WTC11 (cell line): ENCODE results near the gene NUP93. TPM values are rescaled to one million over a fixed set of nuclear protein-coding genes. Genes with fewer than 3 reads are reported as not detected.

Experiments used
- ATAC-seq: fragments of 200-7000 bp; cut with Tn5 transposase; 2 replicates; pipeline ENCODE4 v1.10.0; 2021; ENCODE audit warnings: mild to moderate bottlenecking, moderate library complexity
- CTCF ChIA-PET: fragments of 300-600 bp; sonication (Branson Sonifier 250); formaldehyde crosslinking; loops from one replicate; lab custom pipeline; 2021; ENCODE audit warnings: antibody characterized with exemption; lab: Charles Lee
- POLR2A ChIA-PET: fragments of 350-600 bp; sonication (Branson Sonifier 250); formaldehyde crosslinking; loops from one replicate; lab custom pipeline; 2021; ENCODE audit warnings: antibody characterized with exemption; lab: Charles Lee
- DNase-seq: peaks from one replicate; pipeline ENCODE4 v3.0.0; 2021; ENCODE audit warnings: low spot score
- H3K27ac Mint-ChIP-seq: 2 replicates; pipeline ENCODE4 v1.8.0; 2021; ENCODE audit warnings: mixed read lengths
- H3K27me3 Mint-ChIP-seq: 2 replicates; pipeline ENCODE4 v1.8.0; 2021; ENCODE audit warnings: low read depth, mild to moderate bottlenecking, moderate library complexity, mixed read lengths
- H3K36me3 Mint-ChIP-seq: 2 replicates; pipeline ENCODE4 v1.8.0; 2021; ENCODE audit warnings: mixed read lengths
- H3K4me1 Mint-ChIP-seq: 2 replicates; pipeline ENCODE4 v1.8.0; 2022; ENCODE audit warnings: mixed read lengths
- H3K4me3 Mint-ChIP-seq: 2 replicates; pipeline ENCODE4 v1.8.0; 2021; ENCODE audit warnings: mild to moderate bottlenecking, moderate library complexity, mixed read lengths
- H3K9me3 Mint-ChIP-seq: 2 replicates; pipeline ENCODE4 v1.8.0; 2021; ENCODE audit warnings: mixed read lengths
- CBFB ChIP-seq: sonication (generic); formaldehyde crosslinking; IDR thresholded peaks from 2 replicates; pipeline ENCODE4 v1.8.1; 2022; ENCODE audit warnings: mild to moderate bottlenecking, low read depth, missing genetic modification reagents
- CREB1 ChIP-seq: sonication (generic); formaldehyde crosslinking; IDR thresholded peaks from 2 replicates; pipeline ENCODE4 v1.8.0; 2023; ENCODE audit warnings: mild to moderate bottlenecking, missing genetic modification reagents
- CREM ChIP-seq: sonication (generic); formaldehyde crosslinking; IDR thresholded peaks from 2 replicates; pipeline ENCODE4 v1.8.1; 2022; ENCODE audit warnings: mild to moderate bottlenecking, missing genetic modification reagents, moderate library complexity
- EMX1 ChIP-seq: fragments of 250-450 bp; sonication (Bioruptor Pico); IDR thresholded peaks from 2 replicates; pipeline ENCODE4 v1.8.0; 2021; ENCODE audit warnings: mild to moderate bottlenecking
- ESRRA ChIP-seq: sonication (generic); formaldehyde crosslinking; IDR thresholded peaks from 2 replicates; pipeline ENCODE4 v1.8.1; 2022; ENCODE audit warnings: mild to moderate bottlenecking, missing genetic modification reagents, borderline replicate concordance
- ETV6 ChIP-seq: sonication (generic); formaldehyde crosslinking; IDR thresholded peaks from 2 replicates; pipeline ENCODE4 v1.8.1; 2022; ENCODE audit warnings: mild to moderate bottlenecking, missing genetic modification reagents
- FOXK1 ChIP-seq: sonication (generic); formaldehyde crosslinking; IDR thresholded peaks from 2 replicates; pipeline ENCODE4 v1.8.0; 2022; ENCODE audit warnings: mild to moderate bottlenecking, moderate library complexity, missing genetic modification reagents
- HMGA2 ChIP-seq: fragments of 250-450 bp; sonication (Bioruptor Pico); IDR thresholded peaks from 2 replicates; pipeline ENCODE4 v1.4.0; 2021; ENCODE audit warnings: mild to moderate bottlenecking, moderate library complexity
- MYBL2 ChIP-seq: sonication (generic); formaldehyde crosslinking; IDR thresholded peaks from 2 replicates; pipeline ENCODE4 v1.8.1; 2023; ENCODE audit warnings: mild to moderate bottlenecking, moderate library complexity, missing genetic modification reagents
- NR1H2 ChIP-seq: sonication (generic); formaldehyde crosslinking; IDR thresholded peaks from 2 replicates; pipeline ENCODE4 v1.9.0; 2021; ENCODE audit warnings: mild to moderate bottlenecking, moderate library complexity, missing genetic modification reagents
- NR2C2 ChIP-seq: sonication (generic); formaldehyde crosslinking; IDR thresholded peaks from 2 replicates; pipeline ENCODE4 v1.8.0; 2022; ENCODE audit warnings: mild to moderate bottlenecking, missing genetic modification reagents
- OVOL2 ChIP-seq: fragments of 250-450 bp; sonication (Bioruptor Pico); IDR thresholded peaks from 2 replicates; pipeline ENCODE4 v1.9.0; 2021; ENCODE audit warnings: mild to moderate bottlenecking, borderline replicate concordance
- SOX15 ChIP-seq: fragments of 250-450 bp; sonication (Bioruptor Pico); IDR thresholded peaks from 2 replicates; pipeline ENCODE4 v1.9.0; 2021; ENCODE audit warnings: mild to moderate bottlenecking
- TEAD4 ChIP-seq: sonication (generic); formaldehyde crosslinking; IDR thresholded peaks from 2 replicates; pipeline ENCODE4 v1.8.0; 2022; ENCODE audit warnings: mild to moderate bottlenecking, missing genetic modification reagents
- ZNF219 ChIP-seq: sonication (generic); formaldehyde crosslinking; IDR thresholded peaks from 2 replicates; pipeline ENCODE4 v1.8.0; 2023; ENCODE audit warnings: missing genetic modification reagents, mild to moderate bottlenecking, borderline replicate concordance
- ZNF416 ChIP-seq: fragments of 250-450 bp; sonication (Bioruptor Pico); IDR thresholded peaks from 2 replicates; pipeline ENCODE4 v1.9.0; 2021; ENCODE audit warnings: mild to moderate bottlenecking, inconsistent platforms
- ZNF671 ChIP-seq: fragments of 250-450 bp; sonication (Bioruptor Pico); IDR thresholded peaks from 2 replicates; pipeline ENCODE4 v1.8.0; 2021; ENCODE audit warnings: mild to moderate bottlenecking
- total RNA-seq: library from RNA; stranded (reverse); gene quantifications from 3 replicates; pipeline ENCODE4 v1.2.3, GENCODE V29; 2021
- TF ChIP-seq, protein P1 (sequence below): fragments of 200-600 bp; IDR thresholded peaks from 2 replicates; pipeline ENCODE4 v1.8.0; 2022; ENCODE audit warnings: antibody characterized with exemption
- TF ChIP-seq, protein P2 (sequence below): fragments of 250-450 bp; sonication (Bioruptor Pico); IDR thresholded peaks from 2 replicates; pipeline ENCODE4 v1.8.0; 2021; ENCODE audit warnings: mild to moderate bottlenecking
- TF ChIP-seq, protein P3 (sequence below): sonication (generic); formaldehyde crosslinking; IDR thresholded peaks from 2 replicates; pipeline ENCODE4 v1.8.0; 2022; ENCODE audit warnings: mild to moderate bottlenecking, missing genetic modification reagents
- TF ChIP-seq, protein P4 (sequence below): fragments of 250-450 bp; sonication (Bioruptor Pico); IDR thresholded peaks from 2 replicates; pipeline ENCODE4 v1.9.0; 2021; ENCODE audit warnings: mild to moderate bottlenecking, borderline replicate concordance
- TF ChIP-seq, protein P5 (sequence below): sonication (generic); formaldehyde crosslinking; IDR thresholded peaks from 2 replicates; pipeline ENCODE4 v1.8.0; 2022; ENCODE audit warnings: mild to moderate bottlenecking, missing genetic modification reagents

The NUP93 gene
- total RNA-seq, 1 experiment from 2014 or later, result 185 TPM

DNA sequence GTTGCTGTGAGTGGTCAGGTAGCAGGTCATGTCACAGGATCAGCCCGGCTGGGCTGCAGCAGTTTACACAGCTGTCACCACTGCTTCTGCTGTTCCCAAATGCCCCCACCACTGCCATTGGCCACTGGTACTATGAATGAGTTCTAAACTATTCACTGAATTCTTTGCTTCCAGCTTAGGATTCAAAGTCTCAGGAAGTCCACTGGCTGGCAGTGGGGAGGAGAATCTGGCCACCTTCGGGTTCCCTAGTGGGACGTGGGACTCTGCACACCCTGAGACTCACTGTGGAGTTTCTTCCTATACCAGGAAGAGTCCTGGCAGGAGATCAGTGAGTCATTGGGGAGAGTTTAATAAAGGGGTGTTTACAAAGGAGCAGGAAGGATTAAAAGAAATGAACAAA is 40.8 kb upstream of the NUP93 start (continued):
- no peak for TF ChIP-seq CBFB (CRISPR knock-in tag)
- TF ChIP-seq, protein P1, sequence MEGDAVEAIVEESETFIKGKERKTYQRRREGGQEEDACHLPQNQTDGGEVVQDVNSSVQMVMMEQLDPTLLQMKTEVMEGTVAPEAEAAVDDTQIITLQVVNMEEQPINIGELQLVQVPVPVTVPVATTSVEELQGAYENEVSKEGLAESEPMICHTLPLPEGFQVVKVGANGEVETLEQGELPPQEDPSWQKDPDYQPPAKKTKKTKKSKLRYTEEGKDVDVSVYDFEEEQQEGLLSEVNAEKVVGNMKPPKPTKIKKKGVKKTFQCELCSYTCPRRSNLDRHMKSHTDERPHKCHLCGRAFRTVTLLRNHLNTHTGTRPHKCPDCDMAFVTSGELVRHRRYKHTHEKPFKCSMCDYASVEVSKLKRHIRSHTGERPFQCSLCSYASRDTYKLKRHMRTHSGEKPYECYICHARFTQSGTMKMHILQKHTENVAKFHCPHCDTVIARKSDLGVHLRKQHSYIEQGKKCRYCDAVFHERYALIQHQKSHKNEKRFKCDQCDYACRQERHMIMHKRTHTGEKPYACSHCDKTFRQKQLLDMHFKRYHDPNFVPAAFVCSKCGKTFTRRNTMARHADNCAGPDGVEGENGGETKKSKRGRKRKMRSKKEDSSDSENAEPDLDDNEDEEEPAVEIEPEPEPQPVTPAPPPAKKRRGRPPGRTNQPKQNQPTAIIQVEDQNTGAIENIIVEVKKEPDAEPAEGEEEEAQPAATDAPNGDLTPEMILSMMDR, result no peak
- no peak for TF ChIP-seq CREB1 (CRISPR knock-in tag)
- no peak for TF ChIP-seq TEAD4
- no peak for TF ChIP-seq HMGA2 (CRISPR knock-in tag)
- TF ChIP-seq ZNF671, result no peak
- TF ChIP-seq ZNF416 (CRISPR knock-in tag), result no peak
- no peak for TF ChIP-seq SOX15
- TF ChIP-seq CREM (CRISPR knock-in tag), result no peak
- TF ChIP-seq ESRRA (CRISPR knock-in tag), result no peak
- TF ChIP-seq, all 79 proteins: peak for 0

DNA sequence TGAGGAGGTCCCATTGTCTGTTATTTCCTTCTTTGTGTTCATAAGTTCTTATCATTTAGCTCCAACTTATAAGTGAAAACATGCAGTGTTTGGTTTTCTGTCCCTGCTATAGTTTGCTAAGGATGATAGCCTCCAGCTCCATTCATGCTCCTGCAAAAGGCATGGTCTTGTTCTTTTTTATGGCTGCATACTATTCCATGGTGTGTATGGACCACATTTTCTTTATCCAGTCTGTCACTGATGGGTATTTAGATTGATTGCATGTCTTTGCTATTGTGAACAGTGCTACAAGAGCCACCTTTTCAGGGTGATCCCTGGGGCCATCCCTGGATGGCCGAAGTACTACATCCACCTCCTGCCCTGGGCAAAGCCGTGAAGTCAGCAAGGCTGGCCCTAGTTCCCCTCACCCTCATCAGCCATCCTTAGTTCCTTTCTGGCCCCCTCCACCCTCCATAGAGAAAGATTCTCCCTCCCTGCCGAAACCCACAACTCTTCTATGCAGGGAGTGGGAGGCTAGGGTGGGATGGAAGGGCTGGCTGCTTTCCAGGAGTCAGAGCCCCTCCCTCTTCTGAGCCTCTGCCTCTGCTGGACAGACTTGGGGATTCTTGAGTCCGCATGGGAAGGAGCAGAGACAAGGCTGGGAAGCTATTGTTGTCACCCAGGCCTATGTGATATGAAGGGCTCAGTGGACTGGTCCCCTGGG is 39.4 kb upstream of the NUP93 start:
- CTCF ChIA-PET, result interaction anchor here (1.0 to 2.3 kb wide), 3 partner anchors 11 to 90 kb away, joined by 3 to 8 read pairs (median 4); no protein-coding TSS in a partner anchor
- ATAC-seq, result no peak
- peaks cover 14% of the 10 kb centered on the region for H3K36me3 Mint-ChIP-seq
- TF ChIP-seq, protein P2, sequence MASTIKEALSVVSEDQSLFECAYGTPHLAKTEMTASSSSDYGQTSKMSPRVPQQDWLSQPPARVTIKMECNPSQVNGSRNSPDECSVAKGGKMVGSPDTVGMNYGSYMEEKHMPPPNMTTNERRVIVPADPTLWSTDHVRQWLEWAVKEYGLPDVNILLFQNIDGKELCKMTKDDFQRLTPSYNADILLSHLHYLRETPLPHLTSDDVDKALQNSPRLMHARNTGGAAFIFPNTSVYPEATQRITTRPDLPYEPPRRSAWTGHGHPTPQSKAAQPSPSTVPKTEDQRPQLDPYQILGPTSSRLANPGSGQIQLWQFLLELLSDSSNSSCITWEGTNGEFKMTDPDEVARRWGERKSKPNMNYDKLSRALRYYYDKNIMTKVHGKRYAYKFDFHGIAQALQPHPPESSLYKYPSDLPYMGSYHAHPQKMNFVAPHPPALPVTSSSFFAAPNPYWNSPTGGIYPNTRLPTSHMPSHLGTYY (CRISPR knock-in tag), result no peak
- TF ChIP-seq ESRRA (CRISPR knock-in tag), result no peak
- TF ChIP-seq, protein P3, sequence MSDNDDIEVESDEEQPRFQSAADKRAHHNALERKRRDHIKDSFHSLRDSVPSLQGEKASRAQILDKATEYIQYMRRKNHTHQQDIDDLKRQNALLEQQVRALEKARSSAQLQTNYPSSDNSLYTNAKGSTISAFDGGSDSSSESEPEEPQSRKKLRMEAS (CRISPR knock-in tag), result no peak
- no peak for TF ChIP-seq EMX1
- TF ChIP-seq, protein P4, sequence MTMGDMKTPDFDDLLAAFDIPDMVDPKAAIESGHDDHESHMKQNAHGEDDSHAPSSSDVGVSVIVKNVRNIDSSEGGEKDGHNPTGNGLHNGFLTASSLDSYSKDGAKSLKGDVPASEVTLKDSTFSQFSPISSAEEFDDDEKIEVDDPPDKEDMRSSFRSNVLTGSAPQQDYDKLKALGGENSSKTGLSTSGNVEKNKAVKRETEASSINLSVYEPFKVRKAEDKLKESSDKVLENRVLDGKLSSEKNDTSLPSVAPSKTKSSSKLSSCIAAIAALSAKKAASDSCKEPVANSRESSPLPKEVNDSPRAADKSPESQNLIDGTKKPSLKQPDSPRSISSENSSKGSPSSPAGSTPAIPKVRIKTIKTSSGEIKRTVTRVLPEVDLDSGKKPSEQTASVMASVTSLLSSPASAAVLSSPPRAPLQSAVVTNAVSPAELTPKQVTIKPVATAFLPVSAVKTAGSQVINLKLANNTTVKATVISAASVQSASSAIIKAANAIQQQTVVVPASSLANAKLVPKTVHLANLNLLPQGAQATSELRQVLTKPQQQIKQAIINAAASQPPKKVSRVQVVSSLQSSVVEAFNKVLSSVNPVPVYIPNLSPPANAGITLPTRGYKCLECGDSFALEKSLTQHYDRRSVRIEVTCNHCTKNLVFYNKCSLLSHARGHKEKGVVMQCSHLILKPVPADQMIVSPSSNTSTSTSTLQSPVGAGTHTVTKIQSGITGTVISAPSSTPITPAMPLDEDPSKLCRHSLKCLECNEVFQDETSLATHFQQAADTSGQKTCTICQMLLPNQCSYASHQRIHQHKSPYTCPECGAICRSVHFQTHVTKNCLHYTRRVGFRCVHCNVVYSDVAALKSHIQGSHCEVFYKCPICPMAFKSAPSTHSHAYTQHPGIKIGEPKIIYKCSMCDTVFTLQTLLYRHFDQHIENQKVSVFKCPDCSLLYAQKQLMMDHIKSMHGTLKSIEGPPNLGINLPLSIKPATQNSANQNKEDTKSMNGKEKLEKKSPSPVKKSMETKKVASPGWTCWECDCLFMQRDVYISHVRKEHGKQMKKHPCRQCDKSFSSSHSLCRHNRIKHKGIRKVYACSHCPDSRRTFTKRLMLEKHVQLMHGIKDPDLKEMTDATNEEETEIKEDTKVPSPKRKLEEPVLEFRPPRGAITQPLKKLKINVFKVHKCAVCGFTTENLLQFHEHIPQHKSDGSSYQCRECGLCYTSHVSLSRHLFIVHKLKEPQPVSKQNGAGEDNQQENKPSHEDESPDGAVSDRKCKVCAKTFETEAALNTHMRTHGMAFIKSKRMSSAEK (CRISPR knock-in tag), result no peak
- no peak for TF ChIP-seq SOX15
- TF ChIP-seq, protein P5, sequence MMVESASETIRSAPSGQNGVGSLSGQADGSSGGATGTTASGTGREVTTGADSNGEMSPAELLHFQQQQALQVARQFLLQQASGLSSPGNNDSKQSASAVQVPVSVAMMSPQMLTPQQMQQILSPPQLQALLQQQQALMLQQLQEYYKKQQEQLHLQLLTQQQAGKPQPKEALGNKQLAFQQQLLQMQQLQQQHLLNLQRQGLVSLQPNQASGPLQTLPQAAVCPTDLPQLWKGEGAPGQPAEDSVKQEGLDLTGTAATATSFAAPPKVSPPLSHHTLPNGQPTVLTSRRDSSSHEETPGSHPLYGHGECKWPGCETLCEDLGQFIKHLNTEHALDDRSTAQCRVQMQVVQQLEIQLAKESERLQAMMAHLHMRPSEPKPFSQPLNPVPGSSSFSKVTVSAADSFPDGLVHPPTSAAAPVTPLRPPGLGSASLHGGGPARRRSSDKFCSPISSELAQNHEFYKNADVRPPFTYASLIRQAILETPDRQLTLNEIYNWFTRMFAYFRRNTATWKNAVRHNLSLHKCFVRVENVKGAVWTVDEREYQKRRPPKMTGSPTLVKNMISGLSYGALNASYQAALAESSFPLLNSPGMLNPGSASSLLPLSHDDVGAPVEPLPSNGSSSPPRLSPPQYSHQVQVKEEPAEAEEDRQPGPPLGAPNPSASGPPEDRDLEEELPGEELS, result no peak
- TF ChIP-seq ETV6, result no peak
- no peak for TF ChIP-seq ZNF416 (CRISPR knock-in tag)
- no peak for TF ChIP-seq NR1H2 (CRISPR knock-in tag)
- TF ChIP-seq OVOL2, result no peak
- TF ChIP-seq ZNF219 (CRISPR knock-in tag), result no peak
- no peak for TF ChIP-seq MYBL2 (CRISPR knock-in tag)
- no peak for TF ChIP-seq CREB1 (CRISPR knock-in tag)
- no peak for TF ChIP-seq FOXK1
- TF ChIP-seq NR2C2, result no peak
- TF ChIP-seq, all 79 proteins: peak for 0
- Mint-ChIP-seq H3K9me3 (peaks cover 16% of the 10 kb centered on the region), H3K27me3 (peaks cover 2% of the 10 kb centered on the region; the same call in 1 of the 2 replicates), H3K27ac (no peak overlapping the region), H3K4me1 (peaks cover 7% of the 10 kb centered on the region), H3K4me3 (no peak overlapping the region)
- DNase-seq, result no peak
- POLR2A ChIA-PET, result no interaction called here
